Astrocyte of the spinal cord (primary cell): ENCODE data around the gene KCNK7.

Experiments used
- DNase-seq: peaks from one replicate; pipeline ENCODE4 v3.0.0; 2011; ENCODE audit warnings: low read depth, low spot score
- H3K4me3 ChIP-seq: 2 replicates; pipeline ENCODE4 v1.5.1; 2011; ENCODE audit warnings: low read depth, mild to moderate bottlenecking, low read length, moderate library complexity
- in situ Hi-C: cut with HindIII; loops from 2 replicates; pipeline ENCODE4 v1.10.0; 2017; ENCODE audit warnings: low sequenced_read_pairs
- TF ChIP-seq, protein P1 (sequence below): IDR thresholded peaks from 2 replicates; pipeline ENCODE4 v1.5.1; 2012; ENCODE audit warnings: low read depth, mild to moderate bottlenecking, low read length, inconsistent platforms

The KCNK7 gene

DNA sequence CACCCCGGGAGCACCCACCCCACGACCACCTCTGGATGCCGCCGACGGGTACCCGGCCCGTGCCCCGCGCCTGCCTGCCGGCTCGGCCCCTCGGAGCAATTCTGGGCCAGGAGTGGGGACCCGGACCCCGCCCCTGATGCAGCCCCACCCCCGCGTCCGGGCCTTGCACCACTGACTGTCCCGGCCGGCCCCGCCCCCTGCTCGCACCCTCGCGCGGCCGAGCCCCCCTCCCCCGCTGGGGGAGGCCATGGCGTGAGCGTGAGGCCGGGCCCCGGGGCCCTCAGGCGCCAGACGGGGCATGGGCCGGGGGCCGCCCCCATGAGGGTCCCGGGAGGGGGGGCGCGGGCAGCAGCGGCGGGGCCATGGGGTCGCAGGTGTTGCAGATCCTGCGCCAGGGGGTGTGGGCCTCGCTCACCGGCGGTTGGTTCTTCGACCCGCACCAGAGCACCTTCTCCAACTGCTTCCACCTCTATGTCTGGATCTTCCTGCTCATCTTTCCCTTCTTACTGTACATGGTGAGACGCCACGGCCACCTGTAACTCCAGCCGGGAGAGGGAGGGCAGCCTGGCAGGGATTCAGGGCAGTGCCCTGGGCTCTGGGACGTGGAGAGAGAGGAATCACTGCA, 20.5 kb upstream of the KCNK7 start:
- TF ChIP-seq, protein P1, sequence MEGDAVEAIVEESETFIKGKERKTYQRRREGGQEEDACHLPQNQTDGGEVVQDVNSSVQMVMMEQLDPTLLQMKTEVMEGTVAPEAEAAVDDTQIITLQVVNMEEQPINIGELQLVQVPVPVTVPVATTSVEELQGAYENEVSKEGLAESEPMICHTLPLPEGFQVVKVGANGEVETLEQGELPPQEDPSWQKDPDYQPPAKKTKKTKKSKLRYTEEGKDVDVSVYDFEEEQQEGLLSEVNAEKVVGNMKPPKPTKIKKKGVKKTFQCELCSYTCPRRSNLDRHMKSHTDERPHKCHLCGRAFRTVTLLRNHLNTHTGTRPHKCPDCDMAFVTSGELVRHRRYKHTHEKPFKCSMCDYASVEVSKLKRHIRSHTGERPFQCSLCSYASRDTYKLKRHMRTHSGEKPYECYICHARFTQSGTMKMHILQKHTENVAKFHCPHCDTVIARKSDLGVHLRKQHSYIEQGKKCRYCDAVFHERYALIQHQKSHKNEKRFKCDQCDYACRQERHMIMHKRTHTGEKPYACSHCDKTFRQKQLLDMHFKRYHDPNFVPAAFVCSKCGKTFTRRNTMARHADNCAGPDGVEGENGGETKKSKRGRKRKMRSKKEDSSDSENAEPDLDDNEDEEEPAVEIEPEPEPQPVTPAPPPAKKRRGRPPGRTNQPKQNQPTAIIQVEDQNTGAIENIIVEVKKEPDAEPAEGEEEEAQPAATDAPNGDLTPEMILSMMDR, result no peak
- in situ Hi-C loops, result no loop called here
- peak overlapping the region; percentile 78 for H3K4me3 ChIP-seq
- no peak for DNase-seq

DNA sequence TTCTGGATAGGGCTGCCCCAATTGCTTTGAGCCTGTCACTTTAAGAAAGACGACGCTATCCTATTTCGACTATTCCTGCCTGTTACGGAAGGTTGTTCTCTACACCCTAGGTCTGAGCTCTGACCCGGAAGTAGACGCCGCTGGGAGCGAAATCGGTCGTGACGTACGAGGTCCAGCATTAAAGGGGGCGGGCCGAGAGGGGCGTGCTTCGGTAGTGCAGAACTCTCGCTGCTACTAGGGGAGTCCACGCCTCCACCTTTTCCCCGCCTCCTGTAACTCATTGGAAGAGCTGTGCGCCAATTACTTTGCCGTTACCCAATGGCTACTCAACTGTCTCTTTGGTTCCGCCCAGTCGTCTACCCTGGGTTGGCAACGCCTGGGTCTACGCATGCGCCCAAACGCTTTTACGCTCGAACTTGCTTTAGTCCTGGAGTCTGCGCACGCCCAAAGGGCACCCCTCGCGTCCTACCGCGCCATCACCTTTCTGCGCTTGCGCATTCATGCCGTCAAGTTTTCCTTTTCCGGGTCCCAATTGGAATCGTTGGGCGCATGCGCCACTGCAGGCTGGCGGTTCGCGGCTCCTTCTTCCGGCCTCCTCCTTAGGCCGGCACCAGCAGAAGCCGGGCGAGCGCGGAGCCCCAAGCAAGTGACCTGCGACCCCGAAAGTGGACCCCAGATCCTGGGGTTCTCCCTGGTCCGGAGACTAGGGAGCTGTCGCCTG, 19.8 kb upstream of the KCNK7 start, which contains the start of gene PCNX3:
PCNX3 (plus strand) TSS at position 548 of the 721 bp plus-strand sequence. CDS start 536 bp downstream, outside the sequence.
- in situ Hi-C loops, result no loop called here
- peak; percentile 100 for DNase-seq
- TF ChIP-seq, protein P1, result no peak

DNA sequence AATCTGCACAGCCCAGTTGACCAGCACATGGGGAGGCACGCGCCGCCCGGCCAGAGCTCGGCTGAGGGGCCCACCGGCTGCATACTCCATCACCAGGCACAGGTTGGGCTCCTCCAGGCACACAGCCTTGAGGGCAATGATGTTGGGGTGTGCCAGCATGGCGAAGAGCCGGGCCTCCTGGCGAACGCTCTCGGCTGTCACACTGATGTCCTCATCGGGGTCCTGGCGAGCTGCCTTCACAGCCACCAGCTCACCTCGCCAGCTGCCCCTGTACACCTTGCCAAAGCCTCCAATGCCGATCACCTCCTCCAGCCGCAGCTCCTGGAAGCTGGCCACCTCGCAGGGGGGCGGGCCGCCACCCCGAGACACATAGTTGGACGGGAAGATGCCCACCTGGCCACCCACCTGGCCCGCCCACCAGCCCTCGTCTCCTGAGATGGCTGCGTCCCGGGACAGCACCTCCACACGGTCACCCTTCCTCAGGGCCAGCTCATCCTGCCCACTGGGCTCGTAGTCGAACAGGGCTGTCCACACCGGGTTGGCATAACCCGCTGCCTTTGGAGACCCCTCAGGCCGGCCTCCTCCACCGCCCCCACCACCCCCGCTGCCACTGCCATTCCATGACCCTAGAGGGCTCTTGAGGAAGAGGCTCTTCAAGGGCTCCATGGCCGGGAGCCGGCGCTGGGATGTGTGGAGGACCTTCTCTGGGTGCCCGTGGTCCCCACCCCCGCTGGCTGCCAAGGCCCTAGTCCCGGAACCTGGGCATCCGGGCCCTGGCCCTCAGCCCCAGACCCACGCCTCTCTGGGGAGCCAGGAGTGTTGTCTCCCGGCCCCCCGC, 17.7 kb upstream of the KCNK7 start:
- DNase-seq, result no peak
- H3K4me3 ChIP-seq, result peak overlapping the region; percentile 76
- TF ChIP-seq, protein P1, result no peak
- in situ Hi-C loops, result no loop called here

More for the DNA sequence above, 19.8 kb upstream of the KCNK7 start, which contains the start of gene PCNX3:
- H3K4me3 ChIP-seq, result peak within 1 kb of the TSS; percentile 78

DNA sequence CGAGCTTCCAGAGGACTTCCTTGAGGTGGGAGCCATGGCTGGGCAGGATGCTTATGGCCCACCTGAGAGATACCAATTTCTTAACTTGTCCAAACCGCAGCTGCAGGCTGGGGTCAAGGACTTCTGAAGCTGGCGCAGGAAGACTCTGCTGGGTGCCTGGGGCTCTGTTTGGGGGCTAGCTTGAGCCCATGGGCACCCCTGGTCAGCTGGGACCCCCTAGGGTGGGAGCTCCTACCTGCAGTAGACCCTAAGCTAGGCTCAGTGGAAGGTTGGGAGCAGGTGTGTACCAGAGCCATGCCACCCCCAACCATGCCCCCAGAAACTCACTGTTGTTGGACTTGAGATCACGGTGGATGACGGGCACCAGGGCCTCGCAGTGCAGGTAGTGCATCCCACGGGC, 17.1 kb upstream of the KCNK7 start:
- no peak for DNase-seq
- peak overlapping the region; percentile 76 for H3K4me3 ChIP-seq
- TF ChIP-seq, protein P1, result no peak
- in situ Hi-C loops, result no loop called here

DNA sequence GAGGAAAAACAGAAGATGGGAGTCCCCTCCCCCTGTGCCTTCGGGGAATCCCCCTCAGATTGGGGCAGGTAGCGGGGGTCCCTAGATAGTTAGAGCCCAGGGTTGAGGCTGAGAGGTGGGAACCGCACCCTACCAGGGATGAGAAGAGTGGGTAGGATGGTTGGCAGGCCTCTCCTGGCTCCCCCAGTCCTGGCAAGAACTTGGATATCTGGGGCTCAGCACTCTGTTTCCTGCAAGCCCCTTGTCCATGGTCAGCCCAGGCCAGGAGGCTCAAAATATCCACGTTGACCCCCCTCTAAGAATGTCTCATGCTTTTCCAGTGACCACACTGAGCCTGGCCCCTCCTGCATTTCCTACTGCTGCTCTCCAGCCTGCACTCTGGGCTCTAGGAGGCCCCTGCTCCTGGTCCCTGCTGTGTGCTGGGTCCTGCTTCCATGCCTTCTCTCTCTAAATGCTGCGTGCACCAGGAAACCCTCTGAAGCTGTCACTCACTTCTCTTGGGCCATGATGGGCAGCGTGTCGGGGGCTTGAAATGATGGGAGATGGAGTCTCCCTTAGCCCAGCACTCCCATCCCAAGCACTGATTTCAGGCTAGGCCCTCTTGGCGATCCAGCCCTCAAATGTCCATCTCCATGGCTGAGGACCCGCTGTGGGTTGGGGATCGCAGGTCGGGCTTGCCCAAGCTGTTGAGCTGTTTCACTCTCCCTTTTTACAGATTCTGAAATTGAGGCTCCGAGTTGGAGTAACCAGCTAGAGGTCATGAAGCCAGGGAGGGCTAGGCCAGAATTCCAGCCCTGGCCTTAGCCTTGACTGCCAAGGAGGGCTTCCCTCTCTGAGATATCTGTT, 16.4 kb upstream of the KCNK7 start:
- H3K4me3 ChIP-seq, result peak overlapping the region; percentile 76
- in situ Hi-C loops, result no loop called here
- TF ChIP-seq, protein P1, result no peak
- DNase-seq, result peak; percentile 27
